Stimulated activated effector memory CD8-positive, alpha-beta T cell treated with anti-CD3 and anti-CD28 coated beads, Interleukin-12 subunit alpha, Interleukin-12 subunit beta, amount 100 ng/mL, for 72 hours (primary cell): ENCODE measurements around the gene EDN3.
"Not testable (repeated sequence)": the region's sequence is repeated elsewhere in the genome, so short reads cannot be mapped to it uniquely, and the experiment has no call there.

Source experiments
- ATAC-seq: fragments of 150-1000 bp; cut with Tn5 transposase; 2 replicates; pipeline ENCODE4 v1.10.0; 2021
- DNase-seq, 2 donors: peaks; one replicate each; pipeline ENCODE4 v3.0.0; 2021 to 2022; ENCODE audit warnings: low spot score in 2 of 2
- H3K27ac Mint-ChIP-seq: one replicate; pipeline ENCODE4 v1.8.0; 2022; ENCODE audit warnings: mild to moderate bottlenecking, mixed read lengths
- H3K36me3 Mint-ChIP-seq: one replicate; pipeline ENCODE4 v1.8.0; 2022; ENCODE audit warnings: mild to moderate bottlenecking, mixed read lengths
- H3K4me1 Mint-ChIP-seq: one replicate; pipeline ENCODE4 v1.8.0; 2022; ENCODE audit warnings: mixed read lengths
- H3K4me3 Mint-ChIP-seq: one replicate; pipeline ENCODE4 v1.8.0; 2022; ENCODE audit warnings: mild to moderate bottlenecking, mixed read lengths
- H3K9me3 Mint-ChIP-seq: one replicate; pipeline ENCODE4 v1.8.0; 2022; ENCODE audit warnings: mixed read lengths

EDN3 gene

DNA sequence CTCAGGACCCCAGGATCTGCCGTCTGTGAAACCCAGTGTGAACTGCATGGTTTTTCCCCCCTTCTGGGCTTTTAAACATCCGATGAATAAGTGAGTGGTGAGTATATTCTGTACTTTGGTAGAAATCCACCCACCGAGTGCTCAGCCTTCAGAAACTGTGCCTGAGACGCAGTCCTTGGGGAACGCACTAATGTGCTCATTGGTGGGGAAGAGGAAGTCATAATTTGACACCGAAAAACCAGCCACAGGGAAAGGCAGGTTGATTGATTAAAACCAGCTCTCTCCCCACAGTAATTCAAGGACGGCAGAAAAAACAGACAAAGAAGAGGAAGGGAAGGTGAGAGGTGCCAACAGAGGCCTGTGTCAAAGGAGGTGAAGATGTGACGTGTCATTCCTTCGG is 21.7 kb downstream of the EDN3 start:
- no peaks in the 10 kb centered on the region for H3K36me3 Mint-ChIP-seq
- DNase-seq: no peak
- no peak for ATAC-seq
- no peaks in the 10 kb centered on the region for H3K4me1 Mint-ChIP-seq
- no peaks in the 10 kb centered on the region for H3K9me3 Mint-ChIP-seq
- no peak overlapping the region for H3K4me3 Mint-ChIP-seq
- H3K27ac Mint-ChIP-seq: no peak overlapping the region

DNA sequence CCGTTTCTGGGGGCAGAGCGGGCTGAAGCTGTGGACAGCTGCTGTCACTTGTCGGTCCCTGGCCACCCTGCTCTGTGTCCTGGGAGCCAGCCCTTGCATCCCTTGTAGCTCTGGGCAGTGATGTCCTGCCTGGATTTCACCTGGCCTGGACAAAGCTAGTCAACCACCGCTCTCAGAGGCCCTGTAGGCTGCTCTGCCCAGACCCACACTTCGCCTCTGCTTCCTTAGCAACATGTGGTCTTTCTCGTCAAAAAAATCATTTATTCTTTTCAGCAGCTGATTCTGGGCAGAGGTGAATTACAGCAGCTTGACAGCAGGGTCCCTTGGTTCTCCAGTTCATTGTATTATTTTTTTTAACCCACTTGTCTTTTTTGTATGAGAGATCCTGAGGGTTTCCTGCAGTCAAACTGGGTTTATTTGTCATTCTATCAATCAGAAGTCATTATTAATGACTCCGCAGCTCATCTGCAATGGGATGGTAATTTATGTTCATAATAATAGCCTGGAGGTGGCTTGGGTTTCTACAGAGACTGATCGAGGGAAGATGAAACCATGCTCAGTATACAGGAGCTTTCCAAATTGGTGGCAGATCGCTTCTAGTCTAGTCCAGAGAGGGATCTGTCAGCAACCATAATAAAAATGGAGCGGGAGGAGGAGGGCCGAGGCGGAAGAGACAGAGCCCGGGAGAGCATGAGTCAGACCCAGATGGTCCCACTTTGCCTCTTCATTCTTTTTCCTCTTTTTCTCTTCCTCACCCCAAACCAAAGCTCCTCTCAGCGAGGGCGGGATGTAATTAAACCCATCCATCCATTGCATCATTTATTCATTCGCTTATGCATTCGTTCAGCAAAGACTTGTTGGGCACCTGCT is 22.4 kb downstream of the EDN3 start:
- H3K27ac Mint-ChIP-seq: no peak overlapping the region
- ATAC-seq: no peak
- no peaks in the 10 kb centered on the region for H3K36me3 Mint-ChIP-seq
- H3K9me3 Mint-ChIP-seq: no peaks in the 10 kb centered on the region
- H3K4me1 Mint-ChIP-seq: no peaks in the 10 kb centered on the region
- DNase-seq: no peak
- H3K4me3 Mint-ChIP-seq: no peak overlapping the region

DNA sequence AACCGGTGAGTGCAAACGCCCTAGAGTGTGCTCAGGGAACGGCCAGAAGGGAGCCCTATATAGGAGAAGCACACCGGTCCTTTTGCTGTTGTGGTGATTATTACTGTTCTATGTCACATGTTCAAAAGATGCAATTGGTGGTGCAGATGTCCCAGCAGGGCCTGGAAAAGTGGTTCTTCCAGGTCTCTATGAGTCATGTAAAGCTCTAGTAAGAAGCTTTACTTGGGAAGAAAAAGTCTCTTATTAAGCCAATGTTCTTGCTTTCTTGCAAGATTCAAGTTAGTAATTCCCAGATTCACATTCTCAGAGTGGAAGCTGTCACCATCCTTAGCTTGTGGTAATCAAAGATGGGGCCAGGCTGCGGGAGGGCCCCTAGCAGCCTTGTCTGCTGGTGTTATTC is 23.3 kb downstream of the EDN3 start:
- Mint-ChIP-seq H3K27ac (no peak overlapping the region), H3K9me3 (no peaks in the 10 kb centered on the region), H3K4me1 (no peaks in the 10 kb centered on the region), H3K36me3 (no peaks in the 10 kb centered on the region), H3K4me3 (no peak overlapping the region)
- no peak for ATAC-seq
- DNase-seq: no peak

DNA sequence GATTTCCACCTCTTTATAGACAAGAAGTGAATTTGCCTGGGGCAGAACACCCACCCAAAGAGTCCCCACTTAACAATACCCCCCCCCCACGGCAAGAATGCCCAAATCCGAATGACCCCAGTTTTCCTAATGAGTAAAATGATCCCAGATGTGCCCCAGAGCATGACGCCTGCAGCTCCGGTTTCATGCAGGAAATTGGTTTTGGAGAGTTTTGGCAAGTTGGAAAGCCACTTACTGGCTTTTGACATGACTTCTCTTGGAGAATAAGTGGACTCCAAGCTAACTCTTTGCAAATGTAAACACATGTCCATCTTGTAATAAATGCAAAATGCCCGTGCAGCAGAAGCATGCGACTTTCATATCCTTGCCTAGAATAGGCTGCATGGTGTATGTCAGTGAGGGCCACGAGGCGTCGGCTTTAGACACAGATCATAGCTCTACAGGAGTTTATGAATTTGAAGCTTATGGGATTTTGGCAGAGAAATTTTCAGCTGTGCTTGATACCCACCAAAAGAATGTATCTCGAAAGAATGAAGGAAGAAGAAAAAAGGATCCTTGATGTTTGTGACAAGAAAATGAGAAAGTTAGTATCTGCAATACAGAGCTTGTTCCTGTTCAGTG is 24.2 kb downstream of the EDN3 start:
- DNase-seq: no peak

DNA sequence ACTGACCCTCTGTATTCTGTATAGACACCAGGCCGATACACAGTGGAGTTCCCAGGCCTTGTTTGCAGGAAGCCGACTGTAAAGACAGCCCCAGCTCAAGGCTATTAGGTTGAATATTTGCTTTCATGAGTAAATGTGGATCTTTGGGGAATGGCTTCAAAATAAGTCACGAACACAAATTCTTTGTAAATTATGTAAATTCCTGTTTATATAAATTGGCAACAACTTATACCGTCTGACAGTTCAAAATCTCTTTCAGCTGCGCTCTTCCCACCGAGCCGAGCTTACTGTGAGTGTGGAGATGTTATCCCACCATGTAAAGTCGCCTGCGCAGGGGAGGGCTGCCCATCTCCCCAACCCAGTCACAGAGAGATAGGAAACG is 24.7 kb downstream of the EDN3 start:
- Mint-ChIP-seq H3K36me3 (no peaks in the 10 kb centered on the region), H3K27ac (no peak overlapping the region), H3K9me3 (no peaks in the 10 kb centered on the region), H3K4me3 (no peak overlapping the region), H3K4me1 (no peaks in the 10 kb centered on the region)
- DNase-seq (no peak), ATAC-seq (no peak)

More for the DNA sequence above, 24.2 kb downstream of the EDN3 start:
- Mint-ChIP-seq H3K4me3 (no peak overlapping the region), H3K36me3 (no peaks in the 10 kb centered on the region), H3K4me1 (no peaks in the 10 kb centered on the region), H3K9me3 (no peaks in the 10 kb centered on the region), H3K27ac (no peak overlapping the region)
- ATAC-seq: no peak

DNA sequence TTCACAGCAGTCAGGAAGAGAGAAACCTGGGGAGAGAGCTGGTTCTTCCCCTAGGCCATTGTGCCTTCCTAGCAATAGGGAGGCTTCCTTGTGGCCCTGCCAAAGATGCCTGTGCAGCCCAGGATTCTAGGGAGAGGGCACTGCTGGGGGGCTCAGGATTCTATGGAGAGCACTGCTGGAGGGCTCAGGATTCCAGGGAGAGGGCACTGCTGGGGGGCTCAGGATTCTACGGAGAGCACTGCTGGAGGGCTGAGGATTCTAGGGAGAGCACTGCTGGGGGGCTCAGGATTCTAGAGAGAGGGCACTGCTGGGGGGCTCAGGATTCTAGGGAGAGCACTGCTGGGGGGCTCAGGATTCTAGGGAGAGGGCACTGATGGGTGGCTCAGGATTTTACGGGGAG is 25.8 kb downstream of the EDN3 start:
- no peak for DNase-seq
- no peak overlapping the region for H3K27ac Mint-ChIP-seq
- H3K9me3 Mint-ChIP-seq: no peaks in the 10 kb centered on the region
- H3K4me3 Mint-ChIP-seq: no peak overlapping the region
- H3K4me1 Mint-ChIP-seq: no peaks in the 10 kb centered on the region
- H3K36me3 Mint-ChIP-seq: no peaks in the 10 kb centered on the region
- ATAC-seq: no peak

DNA sequence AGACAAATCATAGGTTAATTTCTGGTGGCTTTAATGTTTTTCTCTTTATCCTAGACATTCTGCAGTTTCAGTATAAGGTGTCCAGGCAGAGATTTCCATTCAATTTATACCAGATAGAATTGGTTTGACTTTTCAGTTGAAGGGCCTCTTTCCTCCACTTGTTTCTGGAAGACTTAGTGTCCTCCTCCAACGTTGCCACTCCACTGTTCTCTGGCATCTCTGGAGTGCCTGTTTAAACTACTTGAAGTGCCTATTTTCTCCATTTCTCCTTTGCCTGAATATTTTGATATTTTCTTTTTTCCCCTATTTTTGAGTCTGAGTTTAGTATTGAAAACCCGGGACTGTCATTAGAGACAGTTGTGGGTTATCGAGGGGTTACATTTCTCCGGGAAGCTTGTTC is 27.7 kb downstream of the EDN3 start:
- ATAC-seq: no peak
- DNase-seq: no peak
- no peak overlapping the region for H3K27ac Mint-ChIP-seq
- H3K4me1 Mint-ChIP-seq: no peaks in the 10 kb centered on the region
- no peak overlapping the region for H3K4me3 Mint-ChIP-seq
- H3K9me3 Mint-ChIP-seq: no peaks in the 10 kb centered on the region
- H3K36me3 Mint-ChIP-seq: no peaks in the 10 kb centered on the region

DNA sequence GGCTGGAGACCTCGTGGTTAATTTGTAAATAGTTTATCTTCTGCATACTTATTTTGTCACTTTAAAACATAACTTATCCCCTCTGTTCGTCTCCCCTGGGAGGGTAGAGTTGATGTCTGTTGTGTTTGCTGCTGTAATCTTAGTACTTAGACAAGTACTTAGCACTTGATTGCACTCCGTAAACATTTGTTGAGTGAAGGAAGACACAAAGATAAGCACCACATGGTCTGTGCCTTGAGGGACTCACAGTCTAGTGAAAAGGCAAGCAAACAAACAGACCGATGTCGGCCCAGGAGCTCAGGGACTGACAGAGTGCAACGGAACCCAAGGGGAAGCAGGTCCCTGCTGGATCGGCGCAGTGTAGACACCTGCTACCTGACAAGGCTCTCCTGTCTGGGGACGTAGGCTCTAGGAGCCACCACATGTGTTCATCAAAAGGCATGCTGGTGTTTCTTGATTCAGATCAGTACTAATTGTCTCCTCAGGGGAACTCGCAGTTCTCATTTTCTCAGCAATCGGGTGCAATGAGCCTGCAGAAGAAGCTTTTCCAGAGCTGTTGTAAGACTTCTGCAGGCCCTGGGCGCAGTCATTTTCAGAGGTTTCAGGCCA is 31.4 kb downstream of the EDN3 start:
- H3K9me3 Mint-ChIP-seq: no peaks in the 10 kb centered on the region
- ATAC-seq (no peak), DNase-seq (no peak)
- H3K27ac Mint-ChIP-seq: no peak overlapping the region
- H3K36me3 Mint-ChIP-seq: no peaks in the 10 kb centered on the region
- no peaks in the 10 kb centered on the region for H3K4me1 Mint-ChIP-seq
- no peak overlapping the region for H3K4me3 Mint-ChIP-seq

DNA sequence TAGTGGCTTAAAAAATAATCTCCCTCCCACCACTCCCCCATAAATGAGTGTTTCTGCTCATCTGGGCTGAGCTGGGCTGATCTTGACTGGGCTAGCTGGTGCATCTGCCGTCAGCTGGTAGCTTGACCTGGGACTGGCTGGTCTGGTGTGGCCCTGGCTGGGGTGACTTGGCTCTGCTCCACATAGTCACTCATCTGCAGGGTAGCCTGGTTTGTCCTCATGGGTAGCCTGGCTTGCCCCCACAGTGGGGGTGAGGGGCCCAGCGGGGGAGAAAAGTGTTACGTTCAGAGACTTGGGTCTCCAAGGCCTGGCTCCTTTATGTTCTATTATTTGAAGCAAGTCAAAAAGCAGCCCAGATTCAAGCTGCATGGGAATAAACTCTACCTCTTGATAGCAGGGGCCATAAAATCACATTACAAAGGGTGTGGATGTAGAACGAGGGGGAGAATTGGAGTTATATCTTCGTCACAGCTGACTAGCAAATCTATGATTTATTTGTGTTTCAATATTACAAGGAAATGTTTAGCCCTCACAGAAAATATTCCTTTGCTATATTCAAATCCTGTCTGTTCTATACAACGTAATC is 32.9 kb downstream of the EDN3 start:
- Mint-ChIP-seq H3K4me3 (no peak overlapping the region), H3K36me3 (no peaks in the 10 kb centered on the region), H3K27ac (no peak overlapping the region), H3K4me1 (no peaks in the 10 kb centered on the region), H3K9me3 (no peaks in the 10 kb centered on the region)
- DNase-seq (no peak), ATAC-seq (no peak)

DNA sequence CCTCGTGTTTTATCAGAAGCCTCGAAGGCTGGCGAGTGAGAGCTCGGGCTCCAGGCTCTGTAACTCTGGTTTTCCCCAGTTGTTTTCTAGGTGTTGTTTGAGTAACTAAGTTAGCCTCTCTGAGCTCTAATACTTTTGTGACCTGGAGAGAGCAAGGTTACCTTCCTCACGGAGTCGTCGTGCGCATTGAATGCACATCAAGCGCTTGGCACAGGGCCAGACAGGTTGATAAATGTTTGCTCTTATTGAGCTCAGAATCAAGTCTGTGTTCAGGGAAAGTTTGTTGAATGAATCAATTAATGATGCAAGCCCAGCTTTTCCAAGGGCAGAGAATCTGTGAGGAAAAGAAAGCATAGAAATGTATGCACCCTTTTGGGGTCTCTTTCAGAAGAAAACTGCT is 33.5 kb downstream of the EDN3 start:
- Mint-ChIP-seq H3K36me3 (no peaks in the 10 kb centered on the region), H3K9me3 (no peaks in the 10 kb centered on the region), H3K4me1 (no peaks in the 10 kb centered on the region), H3K4me3 (no peak overlapping the region), H3K27ac (no peak overlapping the region)
- DNase-seq (no peak), ATAC-seq (no peak)

DNA sequence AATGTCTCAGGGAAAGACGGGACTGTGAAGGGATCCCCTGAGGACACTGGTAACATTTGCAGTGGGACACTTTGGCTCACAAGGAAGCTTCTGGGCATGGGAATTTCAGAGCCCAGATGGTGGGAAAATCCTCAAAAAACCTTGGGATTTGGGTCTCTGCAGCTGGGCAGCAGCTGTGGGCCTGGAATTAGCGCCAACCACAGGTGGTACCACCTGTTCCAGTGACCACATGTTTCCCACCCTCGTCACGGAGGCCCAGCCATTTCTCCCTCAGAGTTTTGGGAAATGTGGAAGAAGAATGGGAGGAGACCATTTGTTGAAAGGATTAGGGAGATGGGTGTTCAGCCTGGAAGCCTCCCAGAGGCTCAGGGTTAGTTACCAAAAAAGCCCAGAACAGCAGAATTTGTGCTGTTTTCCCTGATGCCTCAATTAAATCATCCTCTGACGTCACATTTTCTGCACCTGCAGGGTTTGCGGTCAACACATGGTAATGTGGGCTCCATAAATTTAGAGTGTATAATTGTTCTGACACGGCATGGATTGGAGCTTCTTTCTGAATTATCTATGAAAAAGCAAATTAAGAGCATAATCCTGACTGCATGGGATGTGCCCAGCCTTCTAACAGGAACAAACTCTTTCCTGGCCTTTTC is 34.4 kb downstream of the EDN3 start:
- no peak overlapping the region for H3K4me3 Mint-ChIP-seq
- DNase-seq (no peak), ATAC-seq (no peak)
- no peaks in the 10 kb centered on the region for H3K36me3 Mint-ChIP-seq
- H3K27ac Mint-ChIP-seq: no peak overlapping the region
- H3K9me3 Mint-ChIP-seq: no peaks in the 10 kb centered on the region
- H3K4me1 Mint-ChIP-seq: no peaks in the 10 kb centered on the region

DNA sequence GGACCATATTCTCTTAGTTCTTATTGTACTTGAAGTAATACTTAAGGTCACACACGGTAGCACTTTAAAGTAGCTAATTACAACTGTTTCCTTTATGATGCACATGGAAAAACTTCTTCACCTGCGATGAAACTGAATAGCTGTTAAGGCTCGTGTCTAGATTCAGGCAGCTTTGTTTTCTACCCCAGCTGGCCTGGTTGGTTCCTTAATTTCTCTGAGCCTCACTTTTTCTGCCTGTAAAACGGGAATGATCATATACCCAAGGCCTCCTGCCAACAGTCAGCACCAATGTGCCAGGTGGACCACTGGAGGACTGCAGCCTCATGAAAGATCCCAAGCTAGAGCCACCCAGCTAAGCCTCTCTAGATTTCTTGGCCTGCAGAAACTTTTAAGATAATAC is 35.0 kb downstream of the EDN3 start:
- Mint-ChIP-seq H3K36me3 (no peaks in the 10 kb centered on the region), H3K4me1 (no peaks in the 10 kb centered on the region), H3K9me3 (no peaks in the 10 kb centered on the region), H3K4me3 (no peak overlapping the region), H3K27ac (no peak overlapping the region)
- no peak for DNase-seq
- no peak for ATAC-seq

DNA sequence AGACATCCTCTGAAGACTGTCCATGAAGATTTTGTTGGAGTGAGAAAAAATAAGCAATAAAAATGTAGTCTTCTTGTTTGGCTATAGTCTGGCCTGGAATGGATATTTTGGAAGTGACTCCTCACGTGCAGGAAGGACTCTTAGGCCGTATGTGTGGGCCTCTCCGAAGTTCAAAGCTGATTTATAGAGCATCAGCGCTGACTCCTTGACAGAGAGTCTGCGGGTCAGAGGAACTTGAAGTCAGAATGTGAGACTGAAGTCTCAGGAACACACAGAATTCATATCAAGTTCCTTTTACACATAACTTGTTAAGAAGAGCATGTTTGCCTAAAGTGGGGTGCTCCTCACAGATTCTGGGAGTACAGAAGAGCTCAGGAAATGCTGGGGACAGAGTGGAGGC is 36.1 kb downstream of the EDN3 start:
- Mint-ChIP-seq H3K9me3 (no peaks in the 10 kb centered on the region), H3K36me3 (no peaks in the 10 kb centered on the region), H3K4me1 (no peaks in the 10 kb centered on the region), H3K4me3 (no peak overlapping the region), H3K27ac (no peak overlapping the region)
- DNase-seq (no peak), ATAC-seq (no peak)

DNA sequence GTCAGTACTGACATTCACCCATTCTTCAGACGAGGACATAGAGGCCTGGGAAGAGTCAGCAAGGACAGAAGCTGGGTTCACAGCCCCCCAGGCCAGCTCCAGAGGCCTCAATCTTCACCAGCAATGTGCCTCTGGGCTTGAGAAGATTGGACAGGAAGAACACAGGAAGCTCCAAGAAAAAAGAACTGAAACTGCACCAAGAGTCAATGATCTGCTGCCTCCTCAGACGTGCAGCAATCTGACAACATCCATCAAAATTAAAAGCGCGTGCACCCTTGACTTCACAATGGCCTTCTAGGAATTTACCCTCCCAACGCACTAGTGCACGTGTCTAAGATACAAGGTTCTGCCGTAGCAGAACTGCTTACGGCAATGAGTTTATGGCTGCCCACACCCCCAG is 38.0 kb downstream of the EDN3 start:
- not testable (repeated sequence) for H3K4me1 Mint-ChIP-seq, H3K27ac Mint-ChIP-seq

DNA sequence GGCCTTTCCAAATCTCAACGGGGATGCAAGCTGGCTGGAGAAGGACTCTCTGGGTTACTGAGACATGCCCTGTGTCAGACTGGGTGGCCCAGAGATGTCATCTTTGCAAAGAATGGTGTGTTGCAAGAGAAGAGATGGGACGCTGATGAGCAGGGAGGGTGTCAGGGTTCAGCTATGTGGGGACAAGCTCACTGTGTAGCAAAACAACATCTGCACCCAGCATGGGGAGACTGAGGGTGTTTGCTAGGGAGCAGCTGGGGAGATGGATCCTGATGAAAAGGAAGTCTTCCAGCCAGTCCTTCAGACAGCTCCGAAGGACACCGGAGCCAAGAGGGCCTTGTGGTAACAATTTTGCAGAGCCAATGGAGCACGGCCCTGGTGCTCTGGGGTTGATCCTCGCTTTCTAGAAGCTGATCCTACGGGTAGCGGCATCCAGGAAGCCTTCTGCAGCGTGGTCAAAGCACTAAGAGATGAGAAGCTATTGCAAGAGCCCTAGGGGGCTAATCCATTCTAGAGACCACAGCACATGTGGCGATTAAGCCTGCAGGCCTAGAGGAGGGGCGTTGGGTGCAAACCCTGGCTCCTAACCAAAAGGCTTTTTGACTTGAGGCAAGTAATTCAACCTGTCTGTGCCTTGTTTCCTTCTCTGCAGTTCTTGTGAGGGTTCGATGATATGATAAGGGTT is 39.9 kb downstream of the EDN3 start:
- no peaks in the 10 kb centered on the region for H3K9me3 Mint-ChIP-seq
- H3K36me3 Mint-ChIP-seq: no peaks in the 10 kb centered on the region
- no peak for DNase-seq
- no peak for ATAC-seq
- no peak overlapping the region for H3K4me3 Mint-ChIP-seq
- no peaks in the 10 kb centered on the region for H3K4me1 Mint-ChIP-seq
- H3K27ac Mint-ChIP-seq: no peak overlapping the region

More for the DNA sequence above, 38.0 kb downstream of the EDN3 start:
- H3K36me3 Mint-ChIP-seq, H3K9me3 Mint-ChIP-seq, H3K4me3 Mint-ChIP-seq, DNase-seq, ATAC-seq: not testable (repeated sequence)
